GM19324 (cell line): Measurements from ENCODE around the gene KLHL26.
A peak's percentile ranks its signal among the peaks of the same experiment; 100 is the strongest.
"Not testable (repeated sequence)": the region's sequence is repeated elsewhere in the genome, so short reads cannot be mapped to it uniquely, and the experiment has no call there.

Experiments used
- ATAC-seq: cut with Tn5 transposase; IDR thresholded peaks from one replicate; pipeline ENCODE4 v1.9.1; 2021; ENCODE audit warnings: mild to moderate bottlenecking, moderate library complexity; ENCODE audit not compliant: unreplicated experiment, low FRiP score

KLHL26 gene, protein sequence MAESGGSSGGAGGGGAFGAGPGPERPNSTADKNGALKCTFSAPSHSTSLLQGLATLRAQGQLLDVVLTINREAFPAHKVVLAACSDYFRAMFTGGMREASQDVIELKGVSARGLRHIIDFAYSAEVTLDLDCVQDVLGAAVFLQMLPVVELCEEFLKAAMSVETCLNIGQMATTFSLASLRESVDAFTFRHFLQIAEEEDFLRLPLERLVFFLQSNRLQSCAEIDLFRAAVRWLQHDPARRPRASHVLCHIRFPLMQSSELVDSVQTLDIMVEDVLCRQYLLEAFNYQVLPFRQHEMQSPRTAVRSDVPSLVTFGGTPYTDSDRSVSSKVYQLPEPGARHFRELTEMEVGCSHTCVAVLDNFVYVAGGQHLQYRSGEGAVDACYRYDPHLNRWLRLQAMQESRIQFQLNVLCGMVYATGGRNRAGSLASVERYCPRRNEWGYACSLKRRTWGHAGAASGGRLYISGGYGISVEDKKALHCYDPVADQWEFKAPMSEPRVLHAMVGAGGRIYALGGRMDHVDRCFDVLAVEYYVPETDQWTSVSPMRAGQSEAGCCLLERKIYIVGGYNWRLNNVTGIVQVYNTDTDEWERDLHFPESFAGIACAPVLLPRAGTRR

DNA sequence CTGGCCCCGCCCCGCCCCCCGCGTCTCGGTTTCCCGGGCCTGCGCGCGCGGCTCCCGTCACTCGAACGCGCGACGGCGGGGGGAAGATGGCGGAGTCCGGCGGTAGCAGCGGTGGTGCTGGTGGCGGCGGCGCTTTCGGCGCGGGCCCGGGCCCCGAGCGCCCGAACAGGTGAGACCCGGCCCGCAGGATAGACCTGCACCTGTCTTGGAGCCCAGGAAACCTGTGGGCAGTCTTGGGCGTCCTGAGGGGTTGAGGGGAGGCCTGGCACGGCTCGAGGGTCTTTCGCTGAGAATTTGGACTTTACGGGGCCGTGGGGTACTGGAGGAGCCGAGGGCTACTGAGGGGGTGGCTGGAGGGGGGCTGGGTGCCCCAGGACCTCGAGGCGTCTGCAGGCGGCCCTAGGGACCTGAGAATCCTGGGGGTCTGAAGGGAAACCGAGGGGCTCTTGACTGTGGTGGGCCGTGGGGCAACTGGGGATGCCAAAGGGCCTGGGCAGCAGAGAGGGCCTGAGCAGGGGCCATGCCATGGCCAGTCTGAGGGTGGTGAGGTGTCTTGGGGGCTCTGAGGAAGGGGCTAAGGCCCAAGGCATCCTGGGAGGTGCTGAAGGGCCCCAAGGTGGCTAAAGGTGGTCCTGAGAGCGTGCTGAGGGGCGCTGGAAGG is at the start of gene KLHL26:
KLHL26 (plus strand) TSS at position 60 of the 661 bp plus-strand sequence; CDS start at position 87, 27 bp downstream.
- no peak for ATAC-seq

DNA sequence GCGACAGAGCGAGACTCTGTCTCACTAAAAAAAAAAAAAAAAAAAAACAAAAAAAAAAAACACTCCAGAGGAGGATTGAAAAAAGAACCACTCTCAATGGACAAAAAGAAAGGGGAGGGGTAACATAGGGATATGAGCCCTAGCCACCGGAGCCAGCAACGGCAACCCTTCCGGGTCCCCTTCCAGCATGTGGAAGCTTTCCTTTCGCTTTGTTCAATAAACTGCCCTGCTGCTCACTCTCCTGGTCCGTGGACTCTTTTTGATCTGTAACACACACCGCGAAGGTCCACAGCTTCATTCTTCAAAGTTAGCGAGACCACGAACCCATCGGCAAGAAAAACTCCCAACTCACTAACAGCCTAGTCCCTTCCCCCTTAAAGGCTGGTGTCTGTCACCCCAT is 49.3 kb upstream of the KLHL26 start:
- ATAC-seq: no peak

DNA sequence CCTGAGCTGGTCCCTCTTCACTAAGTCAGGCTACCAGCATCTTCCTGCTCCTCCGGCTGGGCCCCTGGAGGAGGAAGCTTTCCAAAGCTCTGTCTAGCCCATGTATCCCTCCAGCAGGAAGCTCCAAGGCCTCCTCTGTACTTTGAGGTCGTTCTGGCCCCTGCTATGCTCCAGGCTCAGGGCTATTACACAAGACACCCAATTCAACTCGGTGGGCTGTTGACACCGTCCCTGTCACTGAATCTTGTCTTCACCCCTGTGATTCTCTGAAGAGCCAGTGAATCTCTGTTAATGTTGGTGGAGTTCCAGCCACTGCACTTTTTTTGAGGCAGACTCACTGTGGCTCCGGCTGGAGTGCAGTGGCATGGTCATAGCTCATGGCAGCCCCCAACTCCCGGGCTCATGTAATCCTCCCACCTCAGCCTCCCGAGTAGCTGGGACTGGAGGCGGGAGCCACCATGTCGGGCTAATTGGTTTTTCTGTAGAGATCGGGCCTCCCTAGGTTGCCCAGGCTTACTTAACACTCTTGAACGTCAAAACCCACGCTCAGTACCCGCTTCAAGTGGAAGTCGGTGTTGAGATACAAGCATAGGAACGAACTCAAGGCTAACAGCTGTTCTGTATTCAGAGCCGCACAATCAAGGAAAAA is 48.7 kb upstream of the KLHL26 start:
- no peak for ATAC-seq

DNA sequence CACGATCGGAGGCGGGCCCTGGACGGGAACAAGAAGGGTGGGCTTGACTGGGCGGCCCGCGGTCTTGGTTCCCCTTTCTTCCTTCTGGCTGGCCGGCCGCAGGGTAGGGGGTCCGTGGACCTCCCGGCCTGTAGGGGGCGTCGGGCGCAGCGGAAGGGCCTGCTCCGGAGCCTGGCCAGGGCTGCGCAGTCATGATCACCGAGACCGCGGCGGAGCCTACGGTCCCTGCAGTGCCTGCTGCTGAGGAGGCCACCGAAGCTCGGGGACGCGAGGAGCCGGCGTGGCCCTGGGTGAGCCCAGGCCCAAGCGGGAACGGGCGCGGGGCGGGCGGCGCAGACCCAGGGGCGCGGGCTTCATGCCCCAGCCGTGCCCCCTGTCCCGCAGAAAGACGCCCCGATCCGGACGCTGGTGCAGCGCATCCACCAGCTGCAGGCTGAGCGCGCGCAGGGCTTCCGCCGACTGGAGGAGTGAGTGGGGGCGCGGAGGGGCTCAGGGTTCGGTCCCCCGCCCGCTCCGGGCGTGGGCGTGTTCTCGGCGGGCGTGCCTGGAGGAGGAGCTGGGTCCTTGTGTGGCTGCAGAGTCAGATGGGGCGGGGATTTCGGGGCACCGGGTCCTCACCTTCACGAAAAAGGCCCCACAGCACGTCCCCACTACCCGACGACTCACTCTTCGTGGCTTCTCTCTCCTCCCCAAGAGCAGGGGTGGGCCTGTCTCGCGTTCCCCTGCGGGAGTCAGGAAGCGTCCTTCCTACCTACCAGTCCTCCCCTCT is 48.0 kb upstream of the KLHL26 start, which contains the start of gene REX1BD:
REX1BD (plus strand) TSS at position 188 of the 769 bp plus-strand sequence; CDS start at position 192, 4 bp downstream.
- peak; percentile 81 for ATAC-seq

DNA sequence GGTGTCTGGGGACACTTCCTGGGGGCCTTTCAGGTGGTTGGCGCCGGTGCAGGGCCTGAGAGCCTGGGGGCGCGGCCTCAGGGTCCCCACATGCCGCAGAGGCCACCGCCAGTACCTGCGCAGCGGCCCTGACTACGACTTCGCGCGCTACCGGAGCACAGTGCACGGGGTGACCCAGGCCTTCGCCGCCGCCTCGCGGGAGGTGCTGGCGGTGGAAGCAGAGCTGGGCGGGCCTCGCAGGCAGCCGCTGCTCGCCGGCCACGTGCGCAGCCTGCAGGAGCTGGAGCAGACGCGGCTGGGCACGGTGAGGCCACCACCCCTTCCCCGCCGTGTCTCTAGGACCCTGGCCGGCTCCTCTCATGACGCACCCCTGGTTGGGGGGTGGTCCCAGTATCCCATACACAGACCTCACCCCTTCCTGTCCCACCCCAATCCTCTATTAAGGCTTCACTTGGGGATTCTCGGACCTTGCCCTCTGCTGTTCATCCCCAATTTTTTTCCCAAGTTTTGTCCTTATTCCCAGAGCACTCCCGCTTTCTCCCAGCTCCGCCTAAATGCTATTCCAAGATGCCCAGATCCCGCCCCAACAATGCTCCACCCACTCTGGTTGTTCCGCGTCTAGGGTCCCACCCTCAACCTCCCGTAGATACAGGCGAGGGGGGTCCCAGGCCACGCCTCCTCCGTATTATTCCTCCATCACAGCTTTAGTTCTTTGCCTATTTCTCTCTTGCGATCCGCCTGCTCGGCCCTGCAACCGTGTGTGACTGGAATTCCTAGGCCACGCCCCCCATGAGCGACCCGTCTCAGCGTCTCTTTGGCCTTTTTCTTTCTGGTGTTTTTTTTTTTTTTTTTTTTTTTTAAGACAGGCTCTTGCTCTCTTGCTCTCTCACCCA is 47.2 kb upstream of the KLHL26 start:
- ATAC-seq: peak; percentile 39

DNA sequence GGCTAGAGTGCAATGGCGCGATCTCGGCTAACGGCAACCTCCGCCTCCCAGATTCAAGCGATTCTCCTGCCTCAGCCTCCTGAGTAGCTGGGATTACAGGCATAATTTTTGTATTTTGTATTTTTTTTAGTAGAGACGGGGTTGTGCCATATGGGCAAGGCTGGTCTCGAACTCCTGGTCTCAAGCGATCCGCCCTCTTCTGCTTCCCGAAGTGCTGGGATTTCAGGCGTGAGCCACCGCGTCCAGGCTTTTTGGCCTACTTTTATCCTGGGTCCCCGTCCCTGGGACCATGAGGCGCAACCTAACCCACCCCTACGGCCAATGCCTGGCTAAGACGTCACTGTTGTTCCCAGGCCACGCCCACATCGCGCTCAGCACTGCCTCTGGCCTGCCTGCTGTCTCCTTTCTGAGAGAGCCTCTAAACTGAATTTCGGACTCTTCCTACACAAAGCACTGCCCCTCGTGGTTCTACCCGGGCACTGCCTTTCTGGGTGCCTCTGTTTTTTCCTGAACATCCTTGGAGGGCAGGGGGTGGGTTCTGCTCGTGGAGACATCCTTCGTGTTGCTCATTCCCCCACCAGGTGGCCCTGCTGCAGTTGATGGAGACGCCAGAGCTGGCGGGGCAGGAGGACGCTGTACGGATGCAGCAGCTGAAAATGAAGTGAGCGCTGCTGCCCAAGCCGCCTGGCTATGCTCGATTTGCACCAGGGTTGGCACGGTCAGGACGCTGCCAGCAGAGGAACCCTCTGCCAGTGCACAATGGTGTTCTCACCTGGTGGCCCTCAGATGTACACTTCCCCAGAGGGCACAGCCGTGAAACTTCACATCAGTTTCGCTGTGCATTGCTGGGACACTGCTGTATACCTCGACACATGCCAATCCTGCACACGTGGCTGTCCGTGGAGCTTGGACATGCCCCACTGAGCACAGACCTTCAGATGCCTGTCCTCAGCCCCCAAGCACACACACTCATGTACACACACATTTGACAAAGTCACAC is 46.3 kb upstream of the KLHL26 start:
- no peak for ATAC-seq

DNA sequence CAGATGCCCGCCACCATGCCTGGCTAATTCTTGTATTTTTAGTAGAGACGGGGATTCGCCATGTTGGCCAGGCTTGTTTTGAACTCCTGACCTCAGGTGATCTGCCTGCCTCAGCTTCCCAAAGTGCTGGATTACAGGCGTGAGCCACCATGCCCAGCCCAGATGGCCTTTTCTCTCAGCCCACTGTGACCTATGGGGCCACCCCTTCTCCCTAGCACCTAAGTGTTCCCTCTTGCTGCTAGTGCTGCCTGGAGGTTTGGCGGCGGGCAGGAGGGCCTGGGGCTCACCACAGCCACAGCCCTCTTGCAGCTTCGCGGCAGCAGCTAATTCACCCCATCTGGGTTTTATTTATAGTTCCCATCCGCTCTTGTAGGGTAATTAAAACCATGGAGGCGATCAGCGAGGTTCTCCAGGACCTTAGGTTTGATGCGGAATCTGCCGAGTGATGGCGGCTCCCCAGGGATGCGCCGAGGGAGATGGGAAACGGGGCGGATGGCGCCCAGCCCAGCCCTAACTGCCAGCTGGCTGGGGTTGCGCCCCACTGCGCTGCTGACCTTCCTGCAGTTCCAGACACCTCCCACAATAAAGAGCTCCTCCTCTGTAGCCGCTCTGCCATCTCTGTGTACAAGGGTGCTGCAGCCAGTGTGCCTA is 45.0 kb upstream of the KLHL26 start:
- no peak for ATAC-seq

DNA sequence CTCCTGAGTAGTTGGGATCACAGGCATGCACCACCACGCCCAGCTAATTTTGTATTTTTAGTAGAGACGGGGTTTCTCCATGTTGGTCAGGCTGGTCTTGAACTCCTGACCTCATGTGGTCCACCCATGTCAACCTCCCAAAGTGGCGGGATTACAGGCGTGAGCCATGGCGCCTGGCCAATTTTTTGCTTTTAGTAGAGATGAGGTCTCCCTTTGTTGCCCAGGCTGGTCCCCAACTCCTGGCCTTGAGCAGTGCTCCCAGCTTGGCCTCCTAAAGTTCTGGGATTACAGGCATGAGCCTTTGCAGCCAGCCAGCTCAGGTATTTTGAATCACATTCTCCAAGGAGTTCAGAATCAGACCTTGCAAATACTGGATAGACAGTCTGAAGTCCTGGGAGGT is 44.1 kb upstream of the KLHL26 start:
- ATAC-seq: not testable (repeated sequence)

DNA sequence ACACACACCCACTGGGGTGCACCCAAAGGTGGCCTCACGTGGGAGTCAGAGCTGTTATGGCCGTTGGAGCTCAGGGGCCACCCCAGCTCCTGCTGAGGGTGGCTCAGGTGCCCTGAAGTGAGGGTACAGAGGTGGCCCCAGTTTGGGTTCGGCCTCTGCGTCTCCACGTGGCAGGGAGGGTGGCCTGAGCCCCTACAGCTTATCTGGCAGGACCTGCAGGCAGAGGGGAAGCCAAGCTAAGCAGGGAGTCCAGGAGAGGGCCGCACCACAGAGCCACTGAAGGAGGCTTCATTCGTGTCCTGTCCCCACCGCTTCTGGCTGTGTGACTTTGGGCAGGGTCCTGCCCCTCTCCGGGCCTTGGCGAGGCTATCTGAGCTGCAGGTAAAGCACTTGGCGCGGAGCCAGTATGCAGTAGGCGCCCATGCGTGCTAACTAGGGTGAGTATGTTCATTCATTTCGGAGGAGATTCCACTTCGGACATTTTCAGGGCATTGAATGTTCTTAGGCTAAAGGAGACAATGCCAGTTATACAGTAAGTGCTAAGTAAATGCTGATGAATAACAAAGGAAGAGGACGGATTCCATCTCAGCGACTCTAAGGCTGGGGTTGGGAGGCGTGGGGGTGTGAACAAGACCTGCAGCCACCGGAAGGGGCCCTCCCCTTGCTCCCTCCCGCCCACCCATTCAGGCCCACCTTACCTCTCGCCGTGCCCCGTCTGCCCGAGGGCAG is 43.3 kb upstream of the KLHL26 start:
- ATAC-seq: no peak

DNA sequence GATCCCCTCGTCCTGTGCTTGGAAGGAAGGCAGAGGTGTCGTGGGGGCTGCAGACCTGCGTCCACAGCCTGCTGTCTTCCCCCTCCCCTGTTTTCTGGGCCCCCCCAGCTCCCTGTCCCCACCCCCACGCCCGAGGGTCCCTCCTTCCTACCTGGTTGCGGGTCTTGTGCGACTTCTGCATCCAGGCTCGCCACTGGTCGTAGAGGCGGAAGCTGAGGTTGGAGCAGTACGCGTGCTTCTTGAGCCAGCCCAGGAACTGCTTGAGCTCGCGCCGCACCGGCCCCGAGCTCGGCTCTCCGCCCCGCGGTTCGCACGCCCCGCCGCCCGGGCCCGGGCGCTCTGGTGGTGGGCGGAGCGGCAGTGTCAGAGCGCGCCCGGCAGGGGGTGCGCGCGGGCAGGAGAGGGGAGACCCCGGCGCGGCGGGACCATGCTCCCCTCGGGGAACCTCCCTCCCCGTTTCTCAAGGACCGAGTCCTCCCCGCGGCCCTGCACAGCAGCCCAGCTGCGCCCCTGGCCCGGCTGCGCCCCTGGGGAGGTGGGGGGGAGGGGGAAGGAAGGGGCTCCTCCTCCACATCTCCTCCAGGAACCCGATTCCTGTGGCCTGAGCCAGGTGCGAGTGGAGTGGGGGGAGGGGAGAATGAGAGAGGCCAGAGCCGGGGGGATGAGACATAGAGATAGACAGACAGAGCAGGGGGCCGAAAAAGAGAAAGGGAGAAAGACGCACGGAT is 42.6 kb upstream of the KLHL26 start:
- peak; percentile 50 for ATAC-seq

DNA sequence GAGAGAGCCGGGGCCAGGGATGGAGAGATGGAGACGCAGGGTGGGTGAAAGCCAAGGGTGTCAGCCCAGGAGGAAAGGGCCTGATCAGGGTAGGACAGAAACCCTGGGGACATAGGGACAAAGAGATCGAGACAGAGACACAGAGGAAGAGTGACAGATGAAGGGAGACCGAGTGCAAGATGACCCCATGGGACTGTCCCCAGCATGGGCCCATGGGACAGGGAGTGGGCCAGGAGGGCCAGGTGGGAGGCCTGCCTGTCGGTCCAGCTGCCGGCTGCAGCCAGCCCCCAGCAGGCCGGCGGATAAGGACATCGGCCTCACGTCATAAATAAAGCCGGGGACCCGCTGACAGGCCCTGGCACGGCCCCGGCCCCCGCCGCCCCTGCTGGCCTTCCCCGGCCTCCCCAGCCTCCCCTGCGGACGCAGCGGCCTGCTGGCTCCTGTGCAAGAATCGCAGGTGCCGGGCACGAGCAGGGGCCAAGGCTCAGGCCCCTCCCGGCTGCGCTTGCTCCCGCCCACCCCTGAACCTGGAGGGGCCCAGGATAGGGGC is 41.9 kb upstream of the KLHL26 start:
- ATAC-seq: no peak

DNA sequence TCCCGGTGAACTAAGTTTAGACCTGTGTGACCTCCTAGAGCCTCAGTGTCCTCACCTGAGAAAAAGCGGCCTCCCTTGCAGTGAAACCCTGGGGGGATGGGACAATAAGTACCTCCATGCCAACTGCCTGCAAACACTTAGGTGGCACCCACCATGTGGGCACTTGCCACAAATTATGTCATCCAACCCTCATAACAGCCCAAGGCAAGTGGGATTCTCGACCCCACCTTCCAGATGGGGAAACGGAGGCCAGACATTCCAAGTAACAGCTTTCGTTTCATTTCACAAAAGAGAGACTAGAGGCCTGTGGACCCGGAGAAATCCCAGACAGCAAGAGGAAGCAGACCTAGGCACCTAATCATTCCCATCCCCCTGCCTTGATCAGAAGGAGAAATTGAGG is 41.4 kb upstream of the KLHL26 start:
- ATAC-seq: no peak

DNA sequence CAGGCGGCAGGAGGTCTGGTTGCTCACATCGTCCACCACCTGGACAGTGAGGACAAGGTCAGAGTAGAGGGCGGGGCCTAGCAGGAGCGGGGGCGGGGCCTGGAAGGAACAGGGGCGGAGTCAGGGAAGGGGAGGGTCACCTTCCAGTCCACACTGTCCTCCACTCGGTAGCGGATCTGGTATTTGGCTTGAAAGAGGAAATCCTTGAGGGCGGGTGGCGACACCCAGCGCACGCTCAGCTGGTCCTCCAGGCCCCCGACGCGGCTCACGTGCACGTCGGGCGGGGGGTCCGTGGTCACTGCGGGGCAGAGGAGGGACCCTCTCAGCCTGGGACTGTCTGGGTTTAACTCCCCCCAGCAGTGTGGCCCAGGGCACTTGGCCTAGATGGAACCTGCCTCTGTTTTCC is 40.1 kb upstream of the KLHL26 start:
- ATAC-seq: no peak

DNA sequence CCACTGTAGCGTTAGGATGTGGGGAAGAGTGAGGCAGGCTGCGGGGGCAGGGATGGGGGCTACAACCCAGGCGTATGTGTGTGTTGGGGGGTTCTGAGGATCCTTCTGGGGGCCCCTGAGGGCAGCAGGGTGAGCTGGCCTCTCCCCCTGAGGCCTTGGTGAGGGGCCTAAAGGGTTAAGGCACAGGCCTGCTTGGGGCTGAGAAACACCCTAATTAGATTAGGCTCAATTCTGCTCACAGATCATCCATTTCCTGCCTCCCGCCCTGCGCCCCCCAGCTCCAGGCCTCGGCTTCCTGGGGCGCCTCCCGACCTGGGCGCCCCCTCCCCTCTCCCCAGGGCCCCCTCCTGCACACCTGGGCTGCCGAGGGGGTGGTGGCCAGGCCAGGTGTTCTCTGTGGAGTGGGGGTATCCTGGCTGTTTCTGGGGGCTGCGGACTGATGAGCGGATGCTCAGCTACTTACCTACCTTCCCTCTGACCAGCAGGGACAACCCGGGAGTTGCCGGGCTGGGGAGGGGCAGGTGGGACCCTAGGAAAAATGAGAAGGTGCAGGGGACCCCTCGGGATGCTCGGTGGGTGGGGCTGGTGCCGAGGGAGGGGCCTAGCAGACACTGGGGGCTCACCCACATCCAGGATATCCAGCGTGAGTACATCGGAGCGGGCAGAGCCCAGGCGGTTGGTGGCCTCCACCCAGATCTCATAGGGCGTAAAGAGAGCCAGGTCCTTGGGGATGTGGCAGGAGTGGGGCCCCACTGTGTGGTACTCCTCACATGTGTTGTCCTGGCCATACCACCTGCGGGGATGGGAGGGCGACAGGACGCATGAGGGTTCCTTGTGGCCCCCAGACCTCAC is 38.8 kb upstream of the KLHL26 start:
- no peak for ATAC-seq

DNA sequence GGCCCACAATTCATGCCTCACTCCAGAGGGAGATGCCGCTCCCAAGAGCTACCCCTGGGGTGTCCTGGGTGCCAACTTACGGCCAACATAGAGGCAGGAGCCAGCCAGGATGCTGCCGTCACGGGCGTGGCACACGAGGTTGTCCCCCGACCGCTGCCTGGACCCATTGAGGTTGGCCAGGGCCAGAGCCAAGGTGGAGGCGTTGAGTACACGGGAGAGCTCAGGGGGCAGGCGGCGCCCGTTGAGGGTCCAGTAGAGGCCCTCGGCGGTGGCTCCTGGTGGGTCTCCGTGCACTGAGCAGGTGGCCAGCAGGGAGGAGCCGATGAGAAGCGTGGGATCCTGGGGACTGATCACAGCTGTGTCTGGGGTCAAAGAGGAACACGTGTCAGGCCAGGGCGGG is 37.3 kb upstream of the KLHL26 start:
- no peak for ATAC-seq
